Transverse colon (tissue), 4 donors: ENCODE data around the gene ACP6. TPM values are rescaled to one million over a fixed set of nuclear protein-coding genes. Genes with fewer than 3 reads are reported as not detected.
A peak's percentile ranks its signal among the peaks of the same experiment; 100 is the strongest.

Experiments used
- DNase-seq: peaks from one replicate; pipeline ENCODE4 v3.0.0-alpha.2; 2019
- H3K27ac ChIP-seq, 4 donors: fragments of 200-600 bp; sonication (generic); 2 replicates each; pipeline ENCODE4 v1.5.1; 2016 to 2018; ENCODE audit warnings: inconsistent platforms in 4 of 4
- H3K27me3 ChIP-seq: fragments of 200-600 bp; sonication (generic); 2 replicates; pipeline ENCODE4 v1.5.1; 2017; ENCODE audit warnings: inconsistent platforms
- H3K36me3 ChIP-seq, 4 donors: fragments of 200-600 bp; sonication (generic); 2 replicates each; pipeline ENCODE4 v1.5.1; 2017 to 2019; ENCODE audit warnings: inconsistent platforms in 4 of 4
- H3K4me1 ChIP-seq, 4 donors: fragments of 200-600 bp; sonication (generic); 2 replicates each; pipeline ENCODE4 v1.5.1; 2017 to 2020; ENCODE audit warnings: inconsistent platforms in 4 of 4
- H3K4me3 ChIP-seq, 4 donors: fragments of 200-600 bp; sonication (generic); 1 replicate in 1 of 4; 2 replicates in 3 of 4; pipeline versions ENCODE4 v1.5.1 to v1.6.1; 2017 to 2019; ENCODE audit warnings: inconsistent platforms in 4 of 4
- H3K9me3 ChIP-seq, 2 donors: fragments of 200-600 bp; sonication (generic); 2 replicates each; pipeline ENCODE4 v1.5.1; 2017 to 2019; ENCODE audit warnings: inconsistent platforms in 2 of 2
- CTCF ChIP-seq, 5 experiments: fragments of 200-600 bp in 3 of 5; fragments of 450-650 bp in 2 of 5; sonication (generic) in 3 of 5; IDR thresholded peaks; 1 replicate in 2 of 5; 2 replicates in 3 of 5; pipeline ENCODE4 v1.5.1; 2016 to 2017; ENCODE audit warnings: antibody characterized with exemption in 5 of 5, inconsistent platforms in 3 of 5, mild to moderate bottlenecking in 2 of 5, moderate library complexity in 1 of 5
- EP300 ChIP-seq: sonication (generic); formaldehyde crosslinking; IDR thresholded peaks from one replicate; pipeline ENCODE4 v1.6.1; 2017; ENCODE audit warnings: antibody characterized with exemption, low read depth
- POLR2A ChIP-seq: fragments of 450-650 bp; IDR thresholded peaks from one replicate; pipeline ENCODE4 v1.6.1; 2016; ENCODE audit warnings: antibody characterized with exemption, mild to moderate bottlenecking, moderate library complexity
- POLR2AphosphoS5 ChIP-seq, 3 donors: sonication (generic); formaldehyde crosslinking; IDR thresholded peaks; one replicate each; pipeline ENCODE4 v1.6.1; 2016; ENCODE audit warnings: antibody characterized with exemption in 3 of 3
- WGBS, 2 donors: methylation state at CpG; one replicate each; pipeline ENCODE4 v1.1.5; 2018; ENCODE audit warnings: low coverage in 1 of 2; 5-methylcytosine and 5-hydroxymethylcytosine counted together
- in situ Hi-C, 4 donors: fragments of 200-750 bp; cut with MboI; loops; one replicate each; pipeline versions ENCODE4 v1.15.0 to v1.15.1; 2017; ENCODE audit warnings: low sequenced_read_pairs in 3 of 4, low pct_ligation_motif_present in 1 of 4, low pct_unique_long_range_greater_than_20kb in 1 of 4
- intact Hi-C: fragments of 100-400 bp; cut with DNase I; formaldehyde crosslinking; loops from one replicate; pipeline ENCODE4 v1.15.1; 2023; ENCODE audit warnings: low total_unique reads
- total RNA-seq, 4 donors: library from RNA; depleted of rRNA; stranded (reverse); fragments of >200 nt; gene quantifications; one replicate each; pipeline ENCODE4 v1.1.0, GENCODE V29; 2016

ACP6 gene
- total RNA-seq, 4 donors from 2014 or later: 7.5 to 25.7 (median 19.9) TPM

- 86 to 92% methylated on average over 2 to 6 of the region's 6 CpGs for WGBS, 2 donors
- in situ Hi-C loops (loop anchor here (10.0 to 25.0 kb wide), 5 partner anchors 125 to 368 kb away; no protein-coding TSS in a partner anchor), intact Hi-C loops (no loop called here)
- H3K27me3 ChIP-seq: no peaks in the 10 kb centered on the region
- TF ChIP-seq POLR2A (no peak), EP300 (no peak)
- no peaks in the 10 kb centered on the region for H3K9me3 ChIP-seq
- DNase-seq: no peak
- H3K4me3 ChIP-seq: no peak overlapping the region
- peaks cover 0 to 7% (median 6%) of the 10 kb centered on the region in 4 donors for H3K4me1 ChIP-seq
- no peaks in the 10 kb centered on the region for H3K36me3 ChIP-seq
- no peak overlapping the region for H3K27ac ChIP-seq
These were observed 40.3 kb downstream of the ACP6 start for GRCh38 chr1:147630022-147630421.

GRCh38 chr1:147628441-147628840 is 41.9 kb downstream of the ACP6 start:
- in situ Hi-C loops: loop anchor here (25.0 kb wide), 2 partner anchors 341 to 366 kb away; no protein-coding TSS in a partner anchor
- WGBS, 2 donors: 56 to 80% methylated on average over 4 to 5 of the region's 5 CpGs
- H3K4me3 ChIP-seq: no peak overlapping the region
- no peak for DNase-seq
- no peaks in the 10 kb centered on the region for H3K27me3 ChIP-seq
- intact Hi-C loops: no loop called here
- no peaks in the 10 kb centered on the region for H3K9me3 ChIP-seq
- H3K27ac ChIP-seq: no peak overlapping the region
- TF ChIP-seq POLR2A: no peak
- no peak for TF ChIP-seq CTCF (IDR thresholded peaks at IDR 0.05)
- TF ChIP-seq POLR2AphosphoS5 (IDR thresholded peaks at IDR 0.05): no peak
- no peak for TF ChIP-seq EP300
- H3K4me1 ChIP-seq: peaks cover 0 to 8% (median 6%) of the 10 kb centered on the region in 4 donors
- H3K36me3 ChIP-seq: no peaks in the 10 kb centered on the region

GRCh38 chr1:147627435-147628110 is 42.8 kb downstream of the ACP6 start:
- intact Hi-C loops (no loop called here), in situ Hi-C loops (loop anchor here (25.0 kb wide), 2 partner anchors 340 to 365 kb away; no protein-coding TSS in a partner anchor)
- 8 to 10% methylated on average over 1 to 3 of the region's 3 CpGs for WGBS, 2 donors
- H3K27ac ChIP-seq: no peak overlapping the region
- no peak overlapping the region for H3K4me3 ChIP-seq
- peak; percentile 49 for DNase-seq
- TF ChIP-seq POLR2AphosphoS5 (IDR thresholded peaks at IDR 0.05): no peak
- TF ChIP-seq CTCF (IDR thresholded peaks at IDR 0.05): peak; percentile 81 to 93 (median 89)
- no peaks in the 10 kb centered on the region for H3K9me3 ChIP-seq
- H3K4me1 ChIP-seq: peaks cover 0 to 8% (median 6%) of the 10 kb centered on the region in 4 donors
- H3K27me3 ChIP-seq: no peaks in the 10 kb centered on the region
- no peaks in the 10 kb centered on the region for H3K36me3 ChIP-seq

GRCh38 chr1:147626739-147627138 is 43.6 kb downstream of the ACP6 start:
- Histone ChIP-seq H3K36me3 (no peaks in the 10 kb centered on the region), H3K4me3 (no peak overlapping the region), H3K27me3 (no peaks in the 10 kb centered on the region), H3K4me1 (peaks cover 0 to 8% (median 6%) of the 10 kb centered on the region in 4 donors), H3K9me3 (no peaks in the 10 kb centered on the region), H3K27ac (no peak overlapping the region)
- intact Hi-C loops: no loop called here
- no peak for DNase-seq
- TF ChIP-seq EP300 (no peak), POLR2AphosphoS5 (IDR thresholded peaks at IDR 0.05) (no peak), POLR2A (no peak), CTCF (IDR thresholded peaks at IDR 0.05) (no peak)
- WGBS, 2 donors: 59 to 67% methylated on average over 4 to 5 of the region's 5 CpGs
- in situ Hi-C loops: loop anchor here (25.0 kb wide), 2 partner anchors 339 to 364 kb away; no protein-coding TSS in a partner anchor
